IPS DF 19.7 (cell line): ENCODE data around the gene DMGDH.

Source experiments
- DNase-seq: peaks from one replicate; pipeline ENCODE4 v3.0.0-alpha.2; 2013; ENCODE audit warnings: low read depth, low spot score

DMGDH gene

DNA sequence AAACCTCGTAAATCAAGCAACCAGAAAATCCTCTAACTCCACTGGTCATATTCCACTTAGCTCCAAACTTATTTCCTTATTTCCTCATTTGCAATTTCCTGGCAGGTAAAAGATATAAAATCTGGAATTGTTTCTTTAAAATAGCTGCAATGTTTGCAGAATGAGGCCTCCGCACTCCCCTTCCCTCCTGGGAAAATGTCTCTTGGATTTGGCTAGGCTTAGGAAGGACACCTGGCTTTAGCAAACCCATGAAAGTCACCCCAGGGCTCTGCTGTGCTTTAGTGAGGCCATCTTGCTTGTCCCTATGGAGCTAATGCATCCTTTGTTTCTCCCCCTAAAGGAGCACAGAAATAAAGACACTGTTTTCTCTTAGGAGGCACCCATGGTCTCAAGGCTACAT is 94.9 kb downstream of the DMGDH start:
- no peak for DNase-seq

DNA sequence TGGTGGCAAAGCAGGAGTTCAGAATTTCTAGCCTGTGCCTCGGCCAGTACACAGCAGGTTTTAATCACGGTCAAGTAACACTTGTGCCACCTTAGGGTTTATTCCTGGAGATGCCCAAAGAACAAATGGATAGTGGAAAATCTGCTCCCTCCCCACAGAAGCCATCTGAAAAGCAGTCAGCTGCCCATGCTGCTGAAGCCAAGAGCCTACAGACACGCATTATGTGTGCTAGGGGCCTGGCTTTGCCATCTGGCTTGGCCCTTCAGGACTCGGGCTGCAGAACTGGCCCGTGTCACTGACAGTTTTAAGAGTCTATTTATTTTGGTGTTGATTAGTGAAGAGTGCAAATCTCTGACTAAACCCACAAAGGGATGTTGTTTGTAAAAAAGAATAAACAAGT is 95.5 kb downstream of the DMGDH start:
- no peak for DNase-seq

DNA sequence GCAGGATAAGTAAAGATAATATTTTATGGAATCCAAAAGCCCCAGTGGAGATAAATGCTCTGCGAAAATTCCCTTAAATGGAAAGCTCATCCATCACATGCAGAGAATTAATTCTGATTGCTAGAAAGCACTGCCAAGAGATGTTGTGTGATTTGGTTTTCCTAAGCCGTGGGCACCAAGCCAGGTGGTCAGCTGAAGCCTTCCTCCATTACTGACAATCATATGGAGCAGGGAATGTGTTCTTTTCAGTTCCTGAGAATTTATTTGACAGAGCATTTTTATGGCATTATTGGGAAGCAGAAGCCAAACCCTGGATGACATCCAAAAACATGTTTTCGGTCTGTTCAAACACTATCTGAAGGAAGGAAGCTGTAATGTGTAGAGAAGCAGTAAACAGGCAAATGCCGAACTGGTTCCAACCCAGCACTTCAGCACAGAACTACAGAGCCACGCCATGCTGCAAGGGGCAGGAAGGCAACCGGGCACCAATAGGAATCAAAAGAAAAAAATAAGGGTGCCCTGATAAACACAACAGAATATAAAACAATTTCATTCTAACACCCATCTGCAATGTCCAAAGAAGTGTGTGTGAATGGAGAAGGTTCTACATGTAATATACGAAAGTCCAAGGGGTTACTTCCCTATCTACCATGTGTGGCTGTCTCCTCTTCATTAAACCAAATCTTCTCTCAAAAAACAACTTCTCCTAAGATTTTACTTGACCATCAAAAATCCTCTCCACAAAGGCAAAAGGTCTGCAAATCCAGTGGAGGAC is 96.6 kb downstream of the DMGDH start:
- no peak for DNase-seq

DNA sequence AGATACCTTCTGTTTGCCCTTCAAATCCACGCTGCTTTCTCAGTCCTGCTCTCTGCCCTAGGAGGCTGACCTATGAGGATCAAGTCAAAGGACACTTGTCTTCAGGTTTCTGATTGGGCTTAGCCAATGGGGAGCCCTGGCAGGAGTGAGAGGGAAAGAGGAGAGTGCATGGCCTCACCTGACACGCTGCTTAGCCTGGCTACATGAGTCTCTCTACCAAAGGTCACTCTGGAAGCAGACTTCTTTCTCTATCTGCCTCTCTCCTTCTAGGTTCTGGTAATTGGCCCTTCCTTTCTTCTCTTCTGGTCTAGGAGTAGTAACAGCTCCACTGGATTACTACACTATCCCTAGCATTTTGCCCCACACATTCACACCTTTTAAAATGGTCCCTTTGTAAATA is 97.5 kb downstream of the DMGDH start:
- DNase-seq: no peak

DNA sequence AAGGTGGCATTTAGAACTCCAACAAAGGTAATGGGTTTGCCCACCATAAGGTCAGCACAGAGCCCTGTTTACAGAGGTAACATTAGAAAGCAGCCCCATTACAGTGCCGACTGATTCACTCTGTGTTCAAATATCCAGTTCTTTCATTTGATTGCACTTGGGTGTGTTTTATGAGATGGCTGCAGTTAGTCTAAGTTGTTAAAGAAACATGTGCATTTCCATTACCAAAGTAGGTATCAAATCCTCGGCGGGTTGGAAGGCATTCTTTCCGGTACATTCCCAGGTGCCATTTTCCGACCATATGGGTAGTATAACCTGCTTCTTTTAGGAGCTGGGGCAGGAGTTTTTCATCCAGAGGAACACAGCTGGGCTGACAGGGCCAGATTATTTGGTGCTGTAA is 100.7 kb downstream of the DMGDH start:
- DNase-seq: no peak

DNA sequence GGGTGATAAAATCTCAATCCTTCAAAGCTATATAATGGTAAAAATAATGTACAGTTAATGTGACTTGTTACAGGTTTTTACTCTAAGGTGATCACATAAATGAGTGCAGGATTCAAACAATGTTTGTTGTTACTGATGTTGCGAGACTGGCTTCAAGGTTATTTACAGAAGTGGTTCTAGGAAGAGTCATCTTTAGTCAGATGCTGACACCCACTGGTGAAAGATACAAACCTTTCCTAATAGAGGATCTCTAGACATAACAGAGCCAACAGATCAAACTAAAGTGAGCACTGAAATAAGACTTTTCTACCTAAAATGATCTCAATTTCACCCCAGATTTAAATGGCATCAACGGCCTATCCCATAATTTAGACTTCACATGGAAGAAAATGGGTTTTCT is 104.6 kb downstream of the DMGDH start:
- no peak for DNase-seq

DNA sequence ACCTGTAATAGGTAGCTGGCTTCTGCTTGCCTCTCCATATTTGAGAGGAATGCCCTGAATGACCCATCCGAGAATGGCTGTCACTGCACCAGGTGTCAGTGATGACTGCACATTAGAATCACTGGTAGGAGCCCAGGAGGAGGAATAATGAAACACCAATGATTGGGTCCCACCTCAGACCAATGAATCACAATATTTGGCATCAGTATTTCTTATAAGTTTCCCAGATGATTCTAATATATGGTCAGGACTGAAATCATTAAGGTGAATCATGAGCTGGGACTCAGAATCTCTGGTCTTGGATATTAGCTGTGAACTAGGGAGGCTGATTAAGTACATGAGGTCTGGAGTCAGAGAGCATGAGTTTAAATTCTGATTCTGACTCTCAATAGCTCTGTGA is 107.7 kb downstream of the DMGDH start:
- DNase-seq: no peak

DNA sequence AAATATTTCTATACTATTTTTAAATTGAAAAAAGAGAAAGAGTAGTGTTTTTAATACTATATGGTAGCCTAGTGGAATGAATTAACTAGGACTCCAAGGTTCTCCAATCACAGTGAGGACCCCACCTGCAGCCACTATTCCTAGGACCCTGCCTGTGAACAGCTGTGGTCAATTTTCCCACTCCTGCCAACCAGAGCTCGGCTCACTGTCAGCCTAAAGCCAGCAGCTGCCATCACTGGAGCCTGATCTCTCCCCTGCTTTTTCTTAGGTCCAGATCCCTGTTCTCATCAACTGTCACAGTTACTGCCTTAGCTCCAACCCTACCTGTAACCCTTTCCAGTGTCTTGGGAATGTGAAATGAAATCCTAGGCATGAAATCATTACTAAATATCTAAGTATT is 109.7 kb downstream of the DMGDH start:
- no peak for DNase-seq

DNA sequence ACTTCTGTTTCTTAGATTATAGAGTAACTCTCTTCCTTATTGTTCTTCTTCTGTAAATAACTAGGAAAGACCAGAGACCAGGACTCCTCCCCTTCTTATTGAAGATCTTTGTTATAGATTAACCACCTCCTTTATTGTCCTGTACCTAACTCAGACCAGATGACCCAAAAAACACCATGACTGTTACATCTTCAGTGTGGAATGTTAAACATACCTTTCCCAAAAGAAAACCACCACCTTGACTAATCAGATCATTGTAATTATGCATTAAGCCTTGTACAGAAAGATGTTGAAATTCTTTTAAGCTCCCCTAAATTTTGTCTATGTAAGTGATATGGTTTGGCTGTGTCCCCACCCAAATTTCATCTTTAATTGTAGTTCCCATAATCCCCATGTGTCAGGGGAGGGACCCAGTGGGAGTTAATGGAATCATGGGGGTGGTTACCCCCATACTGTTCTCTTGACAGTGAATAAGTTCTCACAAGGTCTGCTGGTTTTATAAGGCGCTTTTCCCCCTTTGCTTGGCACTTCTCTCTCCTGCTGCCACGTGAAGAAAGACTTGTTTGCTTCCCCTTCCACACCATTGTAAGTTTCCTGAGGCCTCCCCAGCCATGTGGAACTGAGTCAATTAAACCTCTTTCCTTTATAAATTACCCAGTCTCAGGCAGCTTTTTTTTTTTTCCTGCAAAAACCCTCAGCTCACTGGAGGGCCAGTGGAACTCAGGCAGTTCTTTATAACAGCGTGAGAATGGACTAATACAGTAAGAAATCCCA is 110.6 kb downstream of the DMGDH start:
- DNase-seq: no peak

DNA sequence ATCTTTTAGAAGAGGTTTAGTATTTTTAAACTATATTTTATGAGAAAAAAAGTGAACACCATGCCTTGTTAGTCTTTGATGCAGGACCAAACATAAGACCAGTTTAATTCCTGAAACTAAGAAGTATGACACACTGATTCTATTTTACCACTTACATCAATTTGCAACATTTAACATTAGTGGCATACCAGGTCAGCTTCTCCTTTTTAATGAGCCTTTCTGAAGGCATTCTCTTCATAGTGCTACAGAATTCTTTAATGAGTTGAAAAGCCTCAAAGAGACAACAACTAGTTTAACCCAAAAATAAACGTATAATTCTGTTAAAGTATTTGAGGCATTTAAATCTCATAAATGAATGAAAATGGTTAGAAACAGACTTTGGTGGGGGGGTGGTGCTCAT is 112.6 kb downstream of the DMGDH start:
- no peak for DNase-seq

DNA sequence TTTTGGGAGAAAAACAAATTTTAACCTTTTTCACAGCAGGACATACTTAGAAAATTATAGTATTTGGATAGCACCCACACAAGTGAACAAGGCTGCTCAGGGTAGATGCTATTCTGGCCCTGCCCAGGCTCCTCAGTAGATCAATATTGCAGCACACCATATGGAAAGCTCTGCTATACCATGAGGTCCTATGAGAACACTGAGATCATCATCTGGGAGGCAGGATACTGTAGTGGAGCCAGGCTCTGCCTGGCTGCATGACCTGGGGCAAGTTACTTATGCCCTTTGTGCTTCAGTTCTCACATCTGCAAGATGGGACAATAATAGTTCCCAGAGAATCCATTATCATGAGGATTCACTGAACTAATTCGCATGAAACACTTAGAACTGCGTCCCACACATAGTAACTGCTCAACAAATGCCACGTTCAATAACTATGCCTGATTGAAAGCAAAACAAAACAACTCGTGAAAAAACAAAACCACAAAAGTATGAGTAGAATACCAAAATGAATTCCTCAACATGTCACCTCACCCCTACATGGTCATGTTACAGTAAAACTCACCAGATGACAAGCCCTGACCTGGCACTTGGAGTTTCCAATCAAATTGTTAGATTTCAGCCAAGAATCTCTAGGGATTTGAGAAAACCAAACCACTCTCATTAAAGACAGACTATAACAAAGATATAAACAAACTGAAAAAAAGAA is 116.2 kb downstream of the DMGDH start:
- DNase-seq: no peak
